HG02938 (cell line): ENCODE results near the gene NF1.
"Not testable (repeated sequence)": the region's sequence is repeated elsewhere in the genome, so short reads cannot be mapped to it uniquely, and the experiment has no call there.

Source experiments
- ATAC-seq: cut with Tn5 transposase; IDR thresholded peaks from one replicate; pipeline ENCODE4 v1.9.1; 2021; ENCODE audit warnings: mild to moderate bottlenecking, moderate library complexity; ENCODE audit not compliant: unreplicated experiment

The NF1 gene

GRCh38 chr17:31293581-31293980 lies 198.8 kb downstream of the NF1 start:
- ATAC-seq = no peak

DNA sequence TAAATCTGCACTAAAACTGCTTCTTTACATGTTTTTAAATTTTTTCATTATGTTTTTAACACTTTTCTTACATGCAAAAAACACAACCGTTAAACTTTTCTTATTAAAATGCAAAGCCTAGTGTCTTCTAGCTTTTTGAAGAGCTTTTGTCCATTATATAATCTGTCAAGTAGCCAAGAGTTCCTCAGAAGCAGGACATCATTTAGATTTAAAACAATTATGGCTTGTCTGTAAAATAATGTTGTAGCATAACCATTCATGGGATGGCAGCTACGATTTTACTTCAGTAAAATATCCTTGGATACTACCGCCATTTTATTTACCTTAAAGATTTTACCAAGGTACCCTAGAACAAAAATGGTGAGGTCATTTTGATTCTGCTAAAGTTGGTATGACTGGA lies 199.5 kb downstream of the NF1 start:
- no peak for ATAC-seq

GRCh38 chr17:31294820-31295488 lies 200.2 kb downstream of the NF1 start:
- no peak for ATAC-seq

- ATAC-seq = no peak
These were observed 200.7 kb downstream of the NF1 start for GRCh38 chr17:31295489-31295871.

- ATAC-seq = no peak
These were observed 201.4 kb downstream of the NF1 start for GRCh38 chr17:31296142-31296541.

DNA sequence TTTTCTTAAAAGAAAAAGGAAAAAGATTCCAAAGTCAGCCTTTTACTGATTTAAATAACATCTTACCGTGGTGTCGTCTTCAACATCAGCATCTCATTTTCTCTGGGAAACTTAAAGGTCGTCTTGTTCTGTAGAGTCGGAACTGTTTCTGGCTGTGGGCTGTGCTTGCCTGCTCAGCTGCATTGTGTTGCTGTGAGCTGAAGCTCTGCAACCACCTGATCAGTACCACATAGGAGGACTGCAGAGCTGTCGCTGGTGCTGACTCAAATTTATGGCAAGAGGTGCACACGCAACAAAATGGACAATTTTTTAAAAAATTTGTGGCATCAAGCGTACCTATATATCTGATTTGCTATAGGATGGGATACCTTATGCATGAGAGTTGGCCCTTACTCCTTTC lies 202.3 kb downstream of the NF1 start, which contains the start of gene OMG:
Gene OMG (minus strand): TSS at position 150 of the 400 bp plus-strand sequence. CDS start 908 bp downstream, outside the sequence.
- ATAC-seq = no peak

DNA sequence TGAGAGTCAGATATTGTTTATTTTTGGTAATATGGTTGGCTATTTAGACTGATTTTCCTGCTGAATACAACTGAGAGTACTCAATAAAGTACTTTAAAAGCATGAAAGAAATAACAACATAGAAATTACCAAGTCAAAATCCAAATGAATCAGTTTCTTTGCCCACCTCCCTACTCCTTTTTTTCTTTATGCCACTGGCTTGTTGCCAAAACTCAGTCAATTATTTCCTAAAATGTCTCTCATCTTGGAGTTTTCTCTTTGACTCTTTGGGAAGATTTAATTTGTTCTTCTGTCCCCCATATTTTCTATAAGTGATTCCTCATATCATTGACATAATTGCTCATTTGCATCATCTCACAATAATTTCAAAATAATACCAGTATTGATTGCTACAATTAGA lies 204.8 kb downstream of the NF1 start:
- ATAC-seq = no peak

DNA sequence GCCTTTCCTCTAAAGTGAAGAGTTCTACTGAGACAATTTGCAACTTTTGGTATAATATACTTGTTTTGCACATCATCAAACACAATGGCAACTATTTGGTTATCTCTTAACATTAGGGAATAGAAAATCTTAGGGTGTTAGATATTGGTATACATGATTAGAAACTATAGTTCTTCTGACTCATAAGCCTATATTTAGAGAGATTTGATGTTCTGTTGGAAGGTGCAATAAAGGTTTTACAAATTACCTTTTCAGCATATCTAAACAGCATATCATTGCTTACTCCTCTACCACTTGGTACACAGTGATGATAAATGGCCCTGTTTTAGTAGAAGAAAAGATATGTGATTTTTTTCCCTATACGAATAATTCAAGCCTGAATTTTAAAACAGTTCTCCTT lies 212.9 kb downstream of the NF1 start:
- ATAC-seq = no peak

DNA sequence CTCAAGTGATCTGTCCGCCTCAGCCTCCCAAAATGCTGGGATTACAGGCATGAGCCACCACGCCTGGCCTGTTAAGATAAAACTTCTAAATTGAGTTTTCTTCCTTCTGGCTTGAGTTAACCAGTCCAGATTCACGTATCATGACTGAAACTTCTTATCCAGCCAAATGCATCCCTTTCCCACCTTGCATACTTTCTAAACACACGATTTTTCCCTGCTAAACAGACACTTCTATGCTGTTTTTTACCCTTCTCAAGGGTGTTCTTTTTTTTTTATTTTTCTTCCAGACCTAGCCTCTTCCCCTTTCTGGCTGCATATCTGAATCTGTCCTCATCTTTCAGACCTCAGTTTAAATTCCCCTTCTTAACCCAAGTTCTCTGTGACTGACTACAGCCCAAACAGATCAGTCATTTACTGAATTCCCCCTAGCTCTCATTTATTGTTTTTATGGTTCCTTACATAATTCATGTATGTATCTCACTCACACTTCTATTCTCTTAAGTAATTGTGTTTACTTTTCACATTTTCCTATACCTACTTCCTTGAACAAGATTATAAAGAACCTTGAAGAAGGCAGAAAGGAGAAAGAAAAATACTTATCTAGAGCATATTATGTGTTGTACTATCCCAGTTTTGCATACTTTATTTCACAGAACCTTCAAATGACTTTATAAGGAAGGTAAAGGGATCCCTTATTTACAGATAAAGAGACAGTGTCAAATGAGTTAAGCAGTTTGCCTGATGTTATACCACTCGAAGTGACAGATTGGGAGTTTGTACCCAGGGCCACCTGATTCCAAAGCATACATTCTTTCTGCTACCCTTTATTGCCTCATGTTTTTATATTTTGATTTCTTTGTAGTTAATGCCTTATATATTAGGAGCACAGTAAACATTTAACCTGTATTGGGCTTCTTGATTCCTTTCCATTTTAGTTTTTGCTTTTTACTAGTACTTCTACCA lies 213.9 kb downstream of the NF1 start:
- no peak for ATAC-seq

- ATAC-seq = no peak
These were observed 214.8 kb downstream of the NF1 start for GRCh38 chr17:31309556-31309955.

- ATAC-seq = no peak
These were observed 215.5 kb downstream of the NF1 start for GRCh38 chr17:31310260-31310659.

DNA sequence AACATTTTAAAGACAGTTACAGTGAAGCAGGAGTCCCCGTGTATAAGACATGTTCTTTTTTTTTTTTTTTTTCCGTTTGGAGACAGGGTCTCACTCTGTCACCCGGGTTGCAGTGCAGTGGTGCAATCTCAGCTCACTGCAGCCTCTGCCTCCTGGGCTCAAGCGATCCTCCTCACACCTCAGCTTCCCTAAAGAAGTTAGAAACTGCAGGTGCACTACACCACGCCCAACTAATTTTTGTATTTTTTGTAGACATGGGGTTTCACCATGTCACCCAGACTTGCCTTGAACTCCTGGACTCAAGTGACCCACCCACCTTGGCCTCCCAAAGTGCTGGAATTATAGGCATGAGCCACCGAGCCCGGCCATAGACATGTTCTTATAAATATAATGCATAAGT lies 216.1 kb downstream of the NF1 start:
- ATAC-seq = no peak

DNA sequence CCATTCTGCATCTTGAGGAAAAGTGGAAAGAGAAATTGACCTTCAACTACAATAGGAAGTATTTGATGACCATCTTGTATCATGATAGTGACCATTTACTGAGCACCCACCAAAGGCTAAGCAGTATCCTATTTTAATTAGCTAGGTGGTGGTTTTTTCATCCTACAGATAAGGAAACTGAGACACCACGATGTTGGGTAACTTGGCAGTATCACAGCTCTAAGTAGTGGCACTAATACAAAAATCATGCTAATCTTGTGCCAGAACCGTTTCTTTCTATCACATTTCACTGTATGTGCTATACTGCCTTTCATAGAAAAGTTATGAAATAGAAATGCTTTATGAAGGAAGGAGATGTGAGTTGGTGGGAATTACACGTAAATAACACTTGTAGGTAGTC lies 216.7 kb downstream of the NF1 start:
- ATAC-seq = no peak

- ATAC-seq = not testable (repeated sequence)
These were observed 217.4 kb downstream of the NF1 start for GRCh38 chr17:31312223-31312622.

- ATAC-seq = no peak
These were observed 219.4 kb downstream of the NF1 start, which contains the start of gene EVI2B for GRCh38 chr17:31313982-31314781. EVI2B (minus strand) TSS chr17:31314054; CDS start chr17:31305609, 8,445 bp downstream.

GRCh38 chr17:31314782-31315100 lies 220.0 kb downstream of the NF1 start:
- ATAC-seq = no peak

DNA sequence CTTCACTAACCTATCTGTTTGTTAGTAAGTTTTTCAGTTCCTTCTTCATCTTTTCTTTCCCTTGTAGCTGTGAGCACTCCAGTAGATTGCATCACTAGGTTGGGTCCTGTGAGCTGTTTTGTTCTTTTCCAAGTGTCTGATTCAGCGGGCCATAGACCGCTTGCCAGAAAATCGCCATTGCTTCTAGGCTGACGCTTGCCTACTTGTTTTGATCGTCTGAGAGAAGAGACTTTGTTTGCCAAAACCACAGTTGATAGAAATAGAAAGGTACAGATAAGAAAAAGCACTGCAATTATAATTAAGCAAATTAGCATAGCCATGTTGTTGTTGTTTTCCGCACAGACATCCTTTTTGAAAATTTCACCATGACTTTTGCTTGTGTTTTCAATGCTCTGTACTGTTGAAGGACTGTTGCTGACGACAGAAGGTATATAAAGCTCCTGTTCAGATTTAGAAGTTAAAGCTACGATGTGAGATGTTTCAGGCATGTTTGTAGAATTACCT lies 223.6 kb downstream of the NF1 start:
- no peak for ATAC-seq

DNA sequence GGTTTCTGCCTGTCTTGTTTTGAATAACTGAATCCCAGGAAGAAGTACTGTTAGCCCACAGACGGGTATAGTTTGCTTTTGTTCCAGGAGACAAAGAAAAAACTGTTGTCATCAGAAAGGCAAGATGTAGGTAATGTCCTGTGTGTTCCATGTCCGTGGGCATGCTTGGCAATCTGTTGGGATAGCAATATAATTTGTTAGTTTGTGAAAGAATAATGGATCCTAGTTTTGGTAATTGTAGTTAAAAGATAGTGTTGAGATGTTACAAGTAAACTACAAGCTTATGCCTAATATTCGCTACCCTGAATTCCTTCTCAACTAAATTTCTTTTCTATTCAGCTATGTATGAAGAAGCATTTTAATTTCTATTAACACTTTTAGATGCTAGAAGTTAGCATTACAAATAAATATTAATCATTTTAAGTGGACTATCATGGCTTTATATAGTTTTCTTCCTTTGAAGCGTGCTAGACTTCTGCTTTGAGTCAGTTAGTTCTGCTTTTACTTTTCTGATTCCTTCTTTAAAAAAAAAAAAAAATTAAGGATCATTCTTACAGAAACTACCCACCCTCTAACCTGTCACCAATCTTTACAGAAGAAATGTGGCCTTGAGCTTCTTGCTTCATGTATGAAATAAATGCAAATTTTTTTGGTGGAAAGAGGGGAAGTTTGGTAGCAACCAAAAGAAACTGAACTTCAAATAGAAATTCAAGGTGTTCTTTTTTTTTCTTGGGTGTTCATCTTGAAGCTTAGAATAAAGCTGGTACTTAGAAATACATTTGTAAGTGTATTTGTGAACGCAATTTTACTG lies 224.3 kb downstream of the NF1 start:
- no peak for ATAC-seq

DNA sequence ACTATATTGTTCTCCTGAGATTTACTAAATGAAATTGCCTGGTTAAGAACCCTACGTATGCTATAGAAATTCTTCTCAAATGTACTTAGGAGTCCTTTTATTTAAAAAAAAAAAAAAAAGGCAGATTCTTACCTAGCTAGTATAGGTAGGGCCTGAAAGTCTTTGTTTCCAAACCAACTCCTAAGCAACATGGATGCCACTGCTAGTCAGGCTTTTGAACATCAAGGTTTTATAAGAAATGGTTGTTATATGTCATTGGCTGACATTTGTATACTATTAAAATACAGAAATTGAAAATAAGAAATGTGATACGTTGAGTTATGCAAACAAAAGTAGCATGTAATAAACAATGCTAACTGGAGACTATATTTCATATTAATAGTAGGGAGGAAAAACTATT lies 225.5 kb downstream of the NF1 start:
- no peak for ATAC-seq

- ATAC-seq = no peak
These were observed 226.0 kb downstream of the NF1 start for GRCh38 chr17:31320791-31321190.
